Neural progenitor cell (in vitro differentiated cells): ENCODE data around the gene STAP1.

Experiments
- EZH2 ChIP-seq: fragments of 200-600 bp; sonication (generic); IDR thresholded peaks from 2 replicates; pipeline ENCODE4 v1.6.1; 2017; ENCODE audit warnings: antibody characterized with exemption, mild to moderate bottlenecking, moderate library complexity
- EZH2phosphoT487 ChIP-seq: fragments of 200-600 bp; sonication (generic); IDR thresholded peaks from 2 replicates; pipeline ENCODE4 v1.6.1; 2017; ENCODE audit warnings: antibody characterized with exemption
- TF ChIP-seq, protein P1 (sequence below): fragments of 200-600 bp; sonication (generic); IDR thresholded peaks from 2 replicates; pipeline ENCODE4 v1.5.1; 2017; ENCODE audit warnings: antibody characterized with exemption, mild to moderate bottlenecking

DNA sequence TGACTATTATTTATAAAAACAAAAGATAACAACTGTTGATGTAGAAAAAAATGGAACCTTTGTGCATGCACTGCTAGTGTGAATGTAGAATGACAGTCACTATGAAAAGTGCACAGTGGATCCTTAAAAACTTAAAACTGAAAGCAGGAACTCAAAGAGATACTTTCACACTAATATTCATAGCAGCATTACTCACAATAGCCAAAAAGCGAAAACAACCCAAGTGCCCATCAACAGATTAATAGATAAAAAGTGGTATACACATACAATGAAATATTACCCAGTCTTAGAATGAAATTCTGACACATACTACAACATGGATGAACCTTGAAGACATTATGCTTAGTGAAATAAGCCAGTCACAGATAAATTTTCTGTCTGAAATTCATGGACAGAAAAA, 37.0 kb upstream of the STAP1 start:
- TF ChIP-seq, protein P1, sequence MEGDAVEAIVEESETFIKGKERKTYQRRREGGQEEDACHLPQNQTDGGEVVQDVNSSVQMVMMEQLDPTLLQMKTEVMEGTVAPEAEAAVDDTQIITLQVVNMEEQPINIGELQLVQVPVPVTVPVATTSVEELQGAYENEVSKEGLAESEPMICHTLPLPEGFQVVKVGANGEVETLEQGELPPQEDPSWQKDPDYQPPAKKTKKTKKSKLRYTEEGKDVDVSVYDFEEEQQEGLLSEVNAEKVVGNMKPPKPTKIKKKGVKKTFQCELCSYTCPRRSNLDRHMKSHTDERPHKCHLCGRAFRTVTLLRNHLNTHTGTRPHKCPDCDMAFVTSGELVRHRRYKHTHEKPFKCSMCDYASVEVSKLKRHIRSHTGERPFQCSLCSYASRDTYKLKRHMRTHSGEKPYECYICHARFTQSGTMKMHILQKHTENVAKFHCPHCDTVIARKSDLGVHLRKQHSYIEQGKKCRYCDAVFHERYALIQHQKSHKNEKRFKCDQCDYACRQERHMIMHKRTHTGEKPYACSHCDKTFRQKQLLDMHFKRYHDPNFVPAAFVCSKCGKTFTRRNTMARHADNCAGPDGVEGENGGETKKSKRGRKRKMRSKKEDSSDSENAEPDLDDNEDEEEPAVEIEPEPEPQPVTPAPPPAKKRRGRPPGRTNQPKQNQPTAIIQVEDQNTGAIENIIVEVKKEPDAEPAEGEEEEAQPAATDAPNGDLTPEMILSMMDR, result no peak
- TF ChIP-seq EZH2, result no peak
- no peak for TF ChIP-seq EZH2phosphoT487
